Left cardiac atrium (tissue), 4 donors: ENCODE results near the gene HOXB7. TPM values are rescaled to one million over a fixed set of nuclear protein-coding genes. Genes with fewer than 3 reads are reported as not detected.

Experiments used
- ATAC-seq, 2 donors: fragments of 200-7000 bp; cut with Tn5 transposase; one replicate each; pipeline ENCODE4 v1.9.1; 2020; ENCODE audit warnings: mild to moderate bottlenecking in 2 of 2, moderate library complexity in 2 of 2
- DNase-seq: peaks from one replicate; pipeline ENCODE4 v3.0.0-alpha.2; 2020
- intact Hi-C, 2 donors: fragments of 100-400 bp; cut with DNase I; formaldehyde crosslinking; loops; one replicate each; pipeline versions ENCODE4 v1.14.1 to v1.15.1; 2022 to 2023
- total RNA-seq, 2 donors: library from RNA; stranded (reverse); fragmentation: NEBNext Ultra II Directional; extraction: Animal tissue kit (Norgen Biotek cat#: 25700); gene quantifications; one replicate each; pipeline ENCODE4 v1.2.1, GENCODE V29; 2021
- donor health status: DM: no; HTN: yes; CAD: no.
- donor health status: DM: no; HTN: yes; CAD: no; lungs with severe emphysema.
- donor health status: DM: yes; HTN: yes; CAD: no.
- donor health status: Dilated cardiomyopathy.

The HOXB7 gene
- total RNA-seq, 2 donors from 2014 or later, result 0.44 to 1.1 TPM

- no peak for DNase-seq
- intact Hi-C loops, result loop anchor here (10.0 kb wide), 2 partner anchors 279 to 589 kb away; no protein-coding TSS in a partner anchor
- no peak for ATAC-seq
Measured at GRCh38 chr17:48613862-48614694, 3.3 kb upstream of the HOXB7 start.

DNA sequence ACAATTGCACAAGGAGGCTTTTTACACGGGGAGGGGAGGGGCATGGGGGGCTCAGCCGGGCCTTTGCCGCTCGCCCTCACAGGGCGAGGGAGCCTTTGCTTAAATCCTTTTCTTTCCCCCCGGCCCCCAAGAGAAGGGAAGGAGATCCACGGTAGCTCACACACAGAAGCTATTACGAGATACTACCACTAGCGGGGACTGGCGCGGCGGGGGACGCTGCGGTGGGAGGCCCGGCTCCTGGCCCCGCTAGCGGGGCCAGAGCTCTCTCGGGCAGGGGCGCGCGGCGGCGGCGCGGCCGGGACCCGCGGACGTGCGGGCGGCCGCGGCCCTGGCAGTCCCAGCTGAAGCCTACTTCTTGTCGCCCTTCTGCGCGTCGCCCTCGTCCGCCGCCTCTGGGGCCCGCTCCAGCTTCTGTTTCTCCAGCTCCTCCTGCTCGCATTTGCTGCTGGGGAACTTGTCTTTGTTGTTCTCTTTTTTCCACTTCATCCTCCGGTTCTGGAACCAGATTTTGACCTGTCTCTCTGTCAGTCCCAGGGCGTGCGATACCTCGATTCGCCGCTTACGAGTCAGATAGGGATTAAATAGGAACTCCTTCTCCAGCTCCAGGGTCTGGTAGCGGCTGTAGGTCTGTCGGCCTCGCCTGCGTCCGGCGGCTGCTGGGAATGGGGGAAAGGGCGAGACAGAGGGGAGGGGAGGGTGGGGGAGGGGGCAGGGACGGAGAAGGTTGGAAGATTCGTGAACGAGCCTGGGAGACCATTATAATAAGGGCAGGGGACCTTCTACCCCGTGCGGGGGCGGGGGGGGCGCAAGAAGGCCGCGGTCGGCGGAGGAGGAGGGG lies 2.3 kb upstream of the HOXB7 start:
- peak; percentile 40 to 52 for ATAC-seq
- no peak for DNase-seq
- intact Hi-C loops, result loop anchor here (10.0 kb wide), 2 partner anchors 278 to 588 kb away; no protein-coding TSS in a partner anchor

GRCh38 chr17:48612456-48612853 lies 1.6 kb upstream of the HOXB7 start:
- ATAC-seq (no peak), DNase-seq (no peak)
- intact Hi-C loops, result loop anchor here (10.0 kb wide), 2 partner anchors 278 to 588 kb away; no protein-coding TSS in a partner anchor

DNA sequence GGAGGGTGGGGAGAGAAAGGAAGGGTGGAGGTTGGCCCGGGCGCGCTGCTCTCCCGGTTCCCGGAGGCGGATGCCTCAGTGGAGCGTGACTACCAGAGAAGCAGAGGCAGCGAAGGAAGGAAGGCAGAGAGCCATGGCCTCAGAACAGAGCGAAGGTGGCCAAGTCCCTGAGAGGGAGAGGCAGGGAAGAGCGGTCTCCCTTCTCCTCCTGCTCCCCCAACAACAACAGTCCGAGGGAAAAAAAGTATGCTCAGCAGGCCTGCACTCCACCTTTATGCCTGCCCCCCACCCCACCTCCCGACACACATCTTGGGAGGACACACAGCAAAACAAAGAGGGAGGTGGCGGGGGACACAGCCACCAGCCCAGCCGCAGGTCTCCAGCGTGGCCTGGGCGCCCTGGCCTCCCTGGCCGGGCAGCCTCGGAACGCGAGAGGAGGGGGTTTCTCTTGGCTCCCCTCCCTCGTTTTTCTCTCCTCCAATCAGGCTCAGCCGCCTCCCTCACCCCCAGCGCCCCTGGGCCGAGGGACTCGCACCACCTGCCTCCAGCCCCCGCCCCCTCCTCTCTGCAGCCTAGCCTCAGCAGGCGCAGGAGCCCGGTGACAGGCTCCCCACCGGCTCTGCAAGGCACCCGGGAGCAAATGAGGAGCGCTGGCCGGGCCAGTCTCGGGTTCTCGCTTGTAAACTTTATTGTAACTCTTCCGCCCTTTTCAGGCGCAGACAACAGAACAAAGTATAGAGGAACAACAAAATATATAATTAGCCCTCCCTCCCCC lies 1.1 kb upstream of the HOXB7 start:
- ATAC-seq, result no peak
- no peak for DNase-seq
- intact Hi-C loops, result loop anchor here (10.0 kb wide), 2 partner anchors 277 to 587 kb away; no protein-coding TSS in a partner anchor

GRCh38 chr17:48611213-48611612 lies 396 bp upstream of the HOXB7 start:
- intact Hi-C loops, result loop anchor here (10.0 kb wide), 2 partner anchors 276 to 586 kb away; no protein-coding TSS in a partner anchor

GRCh38 chr17:48609759-48610281 lies 997 bp downstream of the HOXB7 start:
- DNase-seq (no peak), ATAC-seq (no peak)
- intact Hi-C loops, result loop anchor here (10.0 kb wide), 2 partner anchors 275 to 585 kb away; no protein-coding TSS in a partner anchor

More at GRCh38 chr17:48611213-48611612, 396 bp upstream of the HOXB7 start:
- DNase-seq (no peak), ATAC-seq (peak in 1 of 2 donors; percentile 8)

- intact Hi-C loops, result no loop called here
- DNase-seq (no peak), ATAC-seq (no peak)
Measured at GRCh38 chr17:48609033-48609432, 1.8 kb downstream of the HOXB7 start.

DNA sequence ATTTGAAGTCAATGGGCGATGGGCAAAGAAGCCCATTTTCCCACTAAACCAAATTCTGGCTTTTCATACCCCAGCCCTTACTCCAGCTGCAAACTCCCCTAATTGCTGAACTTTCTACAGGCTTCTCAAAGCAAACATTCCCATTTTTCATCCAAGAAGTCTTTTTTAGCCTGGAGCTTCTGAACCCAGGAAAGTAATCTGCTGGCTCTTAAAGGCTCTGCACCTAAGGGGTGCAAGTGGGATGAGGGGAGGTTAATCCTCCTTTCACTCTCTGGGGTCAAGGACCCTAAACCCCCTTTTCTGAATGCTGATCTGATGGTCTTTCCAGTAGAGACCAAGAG lies 2.4 kb downstream of the HOXB7 start:
- ATAC-seq (no peak), DNase-seq (no peak)
- intact Hi-C loops, result no loop called here

DNA sequence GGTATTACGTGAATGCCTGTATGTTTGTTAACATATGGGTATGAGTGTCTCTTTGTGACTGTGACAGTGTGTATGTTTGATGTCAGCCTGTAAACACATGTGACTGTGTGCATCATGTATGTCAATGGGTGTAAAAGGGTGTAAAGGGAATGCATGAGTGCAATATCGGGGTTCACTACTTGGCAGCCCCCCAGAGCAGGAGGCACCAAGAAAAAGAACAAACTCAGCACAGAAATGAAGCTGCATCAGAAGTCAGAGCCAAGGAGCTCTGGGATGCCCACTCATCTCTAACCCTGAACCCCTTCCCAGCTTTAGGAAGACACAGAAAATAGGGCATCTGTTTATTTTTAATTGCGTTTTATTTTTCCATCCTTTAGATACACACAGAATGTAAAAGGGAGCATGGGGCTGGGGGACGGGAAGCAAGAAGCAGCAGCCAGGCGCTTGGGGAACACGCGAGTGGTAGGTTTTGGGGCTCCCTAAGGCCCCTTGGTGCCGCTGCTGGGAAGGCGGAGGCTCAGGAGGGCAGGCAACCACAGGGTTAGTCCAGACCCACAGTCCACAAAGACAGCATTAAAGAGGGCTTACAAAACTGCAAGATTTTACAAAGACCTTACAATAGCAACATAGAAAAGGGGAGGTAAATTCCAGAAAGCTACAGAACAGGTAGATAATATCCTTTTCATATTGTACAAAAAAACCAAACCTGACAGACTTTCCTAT lies 3.8 kb downstream of the HOXB7 start:
- ATAC-seq, result no peak
- no peak for DNase-seq
- intact Hi-C loops, result no loop called here

DNA sequence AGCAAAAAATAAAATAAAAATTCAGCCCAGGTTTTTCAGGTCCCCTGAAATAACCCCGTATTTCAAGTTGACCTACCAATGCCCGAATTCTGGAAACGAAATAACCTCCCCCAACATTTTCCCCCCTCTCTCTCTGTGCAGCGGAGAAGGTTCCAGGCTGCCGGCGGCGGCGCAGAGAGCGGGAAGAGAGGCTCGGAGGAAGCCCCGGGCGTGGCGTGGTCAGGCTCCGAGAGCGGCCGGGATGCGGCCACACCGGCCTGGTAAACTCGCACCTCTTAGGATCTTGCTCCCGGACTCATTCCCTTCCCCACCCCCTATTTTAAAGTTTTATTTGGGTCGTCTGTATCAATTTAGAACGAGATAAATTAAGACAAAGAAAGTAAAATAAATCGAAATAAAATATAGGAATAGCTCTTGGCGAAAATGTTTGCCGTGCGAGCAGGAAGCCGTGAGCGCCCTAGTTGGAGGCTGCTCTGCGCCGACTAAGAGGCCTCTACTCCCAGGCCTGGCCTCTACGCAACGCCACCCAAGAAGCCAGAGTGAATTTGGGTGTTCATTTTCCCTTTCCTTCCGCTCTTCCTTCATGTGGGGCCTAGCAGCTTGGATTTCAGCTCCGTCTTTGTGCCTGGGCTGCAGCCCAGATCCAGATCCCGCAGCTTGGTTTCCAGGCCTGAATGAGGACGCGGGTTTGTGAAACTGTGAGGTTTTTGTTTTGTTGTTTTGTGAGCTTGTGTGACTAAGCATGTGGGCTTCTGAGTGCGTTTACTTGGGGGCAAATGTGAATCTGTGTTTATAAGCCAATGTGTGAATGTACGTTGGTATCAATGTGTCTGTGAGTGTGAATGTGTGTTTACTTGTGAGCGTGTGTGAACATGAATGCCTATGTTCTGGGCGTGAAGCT lies 4.6 kb downstream of the HOXB7 start:
- DNase-seq (no peak), ATAC-seq (no peak)
- intact Hi-C loops, result no loop called here

- no peak for ATAC-seq
- intact Hi-C loops, result no loop called here
- no peak for DNase-seq
Measured at GRCh38 chr17:48605409-48605919, 5.4 kb downstream of the HOXB7 start.

DNA sequence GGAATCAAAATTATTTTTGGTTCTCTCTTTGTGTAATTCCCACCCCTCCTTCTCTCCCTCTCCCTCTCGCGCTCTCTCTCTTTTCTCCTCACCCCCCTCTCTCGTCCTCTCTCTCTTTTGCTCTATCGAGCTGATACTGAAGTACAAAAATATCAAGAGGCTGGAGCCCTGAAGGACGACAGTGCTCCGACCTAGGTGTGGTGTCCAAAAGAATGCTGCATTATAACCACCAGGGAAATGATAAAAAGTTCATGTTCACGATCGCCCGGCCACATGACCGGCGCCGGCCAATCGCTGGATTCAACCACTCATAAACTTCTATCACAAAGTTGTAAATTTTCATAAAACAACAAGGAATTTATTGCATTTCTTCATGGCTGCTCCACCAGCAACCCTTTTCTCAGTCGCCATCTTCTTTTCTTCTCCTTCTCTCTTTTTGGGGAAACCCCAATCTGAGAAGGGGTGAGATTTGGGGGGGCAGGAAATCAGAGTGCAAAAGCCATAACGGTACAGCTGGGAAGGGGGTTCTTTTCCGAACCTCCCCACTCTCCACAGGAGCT lies 6.0 kb downstream of the HOXB7 start, which contains the start of gene HOXB6:
TSS of gene HOXB6 (minus strand) at position 217 of the 560 bp plus-strand sequence. CDS start 6,836 bp downstream, outside the sequence.
- ATAC-seq (no peak), DNase-seq (no peak)
- intact Hi-C loops, result no loop called here

GRCh38 chr17:48603959-48604769 lies 6.7 kb downstream of the HOXB7 start:
- intact Hi-C loops, result no loop called here
- ATAC-seq (no peak), DNase-seq (no peak)

- ATAC-seq (no peak), DNase-seq (no peak)
- intact Hi-C loops, result no loop called here
Measured at GRCh38 chr17:48601539-48602425, 9.0 kb downstream of the HOXB7 start.

DNA sequence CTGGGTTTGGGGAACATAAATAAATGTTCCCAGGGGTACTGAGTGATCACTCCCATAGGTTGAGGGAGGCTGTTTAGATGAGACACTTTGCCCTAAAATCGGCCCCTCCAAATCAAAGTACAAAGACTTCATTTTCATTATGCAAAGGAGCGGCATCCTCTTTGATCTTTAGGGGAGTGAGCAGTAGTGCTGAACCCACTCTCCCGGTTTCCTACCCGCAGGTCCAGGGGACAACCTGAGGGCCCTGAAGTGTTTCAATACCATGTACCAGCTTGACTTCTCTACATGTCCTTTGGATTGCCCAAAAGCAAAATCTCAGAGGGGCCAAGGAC lies 9.6 kb downstream of the HOXB7 start:
- ATAC-seq, result no peak
- no peak for DNase-seq
- intact Hi-C loops, result no loop called here
